ENCODE results near the gene NPTX1. TPM values are rescaled to one million over a fixed set of nuclear protein-coding genes. Genes with fewer than 3 reads are reported as not detected.

The NPTX1 gene
- total and polyA plus RNA-seq, 9 of the 15 experiments (the other 6 are each of a cell fraction or from before 2014, with no cell fraction given), result 0.04 TPM; not detected in 8

DNA sequence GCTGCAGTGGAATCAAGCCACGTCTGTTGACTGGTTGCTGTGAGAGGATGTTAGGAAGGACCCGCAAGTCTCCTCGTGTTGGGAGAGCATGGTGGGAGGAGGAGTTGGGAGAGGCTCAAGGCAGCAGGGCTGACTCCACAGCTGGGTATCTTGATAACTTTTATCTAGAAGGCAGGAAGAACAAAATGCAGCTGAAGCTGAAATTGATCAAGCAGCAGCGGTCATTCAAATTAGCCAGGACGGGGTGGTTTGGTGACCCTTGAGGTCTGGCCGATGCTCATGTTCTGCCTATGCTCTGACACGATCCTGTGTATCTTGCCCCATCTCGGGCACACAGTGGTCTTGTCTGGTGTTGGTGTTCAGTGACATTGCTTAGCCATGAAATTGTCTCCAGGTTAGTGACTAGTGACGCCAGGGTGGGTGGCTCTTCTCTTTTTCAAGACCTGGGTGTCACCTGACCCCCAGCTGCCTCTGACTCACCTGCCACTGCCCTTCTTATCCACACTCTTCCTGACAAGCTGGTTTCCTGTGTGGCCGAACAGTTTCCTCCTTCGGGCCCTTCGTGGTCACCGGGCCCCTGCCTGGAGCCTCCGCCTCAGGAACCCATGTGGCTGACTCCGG, 19.1 kb downstream of the NPTX1 start (continued):
- TF ChIP-seq ZNF41 (CRISPR knock-in tag; conservative IDR thresholded peaks at IDR 0.05) (no peak), EZH2 (IDR thresholded peaks at IDR 0.05; ENCODE audit: borderline replicate concordance, low read depth, low read length) (no peak), POLR3G (IDR thresholded peaks at IDR 0.05; ENCODE audit: extremely low read depth, insufficient read length, insufficient replicate concordance) (no peak), POLR2G (IDR thresholded peaks at IDR 0.05; ENCODE audit: low read depth, low read length) (no peak), KDM1A (IDR thresholded peaks at IDR 0.05) (peak in 1 of 2 experiments; percentile 6; a peak in 3 of 4 replicates), KLF13 (tag; IDR thresholded peaks at IDR 0.05; ENCODE audit: borderline replicate concordance, low read depth) (no peak), CHD2 (IDR thresholded peaks at IDR 0.05; ENCODE audit: low read depth, low read length) (no peak), SIRT6 (IDR thresholded peaks at IDR 0.05; ENCODE audit: low read depth, low read length) (no peak), NRF1 (conservative IDR thresholded peaks at IDR 0.05 in 1 of 2, IDR thresholded peaks at IDR 0.05 in 1 of 2) (no peak), DDX20 (tag; IDR thresholded peaks at IDR 0.05; ENCODE audit: low read depth) (no peak), ADNP (tag; IDR thresholded peaks at IDR 0.05) (no peak), FOSL1 (tag; conservative IDR thresholded peaks at IDR 0.05) (peak; percentile 70)
- TF ChIP-seq, protein P1, sequence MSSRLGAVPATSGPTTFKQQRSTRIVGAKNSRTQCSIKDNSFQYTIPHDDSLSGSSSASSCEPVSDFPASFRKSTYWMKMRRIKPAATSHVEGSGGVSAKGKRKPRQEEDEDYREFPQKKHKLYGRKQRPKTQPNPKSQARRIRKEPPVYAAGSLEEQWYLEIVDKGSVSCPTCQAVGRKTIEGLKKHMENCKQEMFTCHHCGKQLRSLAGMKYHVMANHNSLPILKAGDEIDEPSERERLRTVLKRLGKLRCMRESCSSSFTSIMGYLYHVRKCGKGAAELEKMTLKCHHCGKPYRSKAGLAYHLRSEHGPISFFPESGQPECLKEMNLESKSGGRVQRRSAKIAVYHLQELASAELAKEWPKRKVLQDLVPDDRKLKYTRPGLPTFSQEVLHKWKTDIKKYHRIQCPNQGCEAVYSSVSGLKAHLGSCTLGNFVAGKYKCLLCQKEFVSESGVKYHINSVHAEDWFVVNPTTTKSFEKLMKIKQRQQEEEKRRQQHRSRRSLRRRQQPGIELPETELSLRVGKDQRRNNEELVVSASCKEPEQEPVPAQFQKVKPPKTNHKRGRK (tag; IDR thresholded peaks at IDR 0.05), result no peak
- TF ChIP-seq, protein P2, sequence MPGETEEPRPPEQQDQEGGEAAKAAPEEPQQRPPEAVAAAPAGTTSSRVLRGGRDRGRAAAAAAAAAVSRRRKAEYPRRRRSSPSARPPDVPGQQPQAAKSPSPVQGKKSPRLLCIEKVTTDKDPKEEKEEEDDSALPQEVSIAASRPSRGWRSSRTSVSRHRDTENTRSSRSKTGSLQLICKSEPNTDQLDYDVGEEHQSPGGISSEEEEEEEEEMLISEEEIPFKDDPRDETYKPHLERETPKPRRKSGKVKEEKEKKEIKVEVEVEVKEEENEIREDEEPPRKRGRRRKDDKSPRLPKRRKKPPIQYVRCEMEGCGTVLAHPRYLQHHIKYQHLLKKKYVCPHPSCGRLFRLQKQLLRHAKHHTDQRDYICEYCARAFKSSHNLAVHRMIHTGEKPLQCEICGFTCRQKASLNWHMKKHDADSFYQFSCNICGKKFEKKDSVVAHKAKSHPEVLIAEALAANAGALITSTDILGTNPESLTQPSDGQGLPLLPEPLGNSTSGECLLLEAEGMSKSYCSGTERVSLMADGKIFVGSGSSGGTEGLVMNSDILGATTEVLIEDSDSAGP (CRISPR knock-in tag; IDR thresholded peaks at IDR 0.05), result no peak
- TF ChIP-seq, protein P3, sequence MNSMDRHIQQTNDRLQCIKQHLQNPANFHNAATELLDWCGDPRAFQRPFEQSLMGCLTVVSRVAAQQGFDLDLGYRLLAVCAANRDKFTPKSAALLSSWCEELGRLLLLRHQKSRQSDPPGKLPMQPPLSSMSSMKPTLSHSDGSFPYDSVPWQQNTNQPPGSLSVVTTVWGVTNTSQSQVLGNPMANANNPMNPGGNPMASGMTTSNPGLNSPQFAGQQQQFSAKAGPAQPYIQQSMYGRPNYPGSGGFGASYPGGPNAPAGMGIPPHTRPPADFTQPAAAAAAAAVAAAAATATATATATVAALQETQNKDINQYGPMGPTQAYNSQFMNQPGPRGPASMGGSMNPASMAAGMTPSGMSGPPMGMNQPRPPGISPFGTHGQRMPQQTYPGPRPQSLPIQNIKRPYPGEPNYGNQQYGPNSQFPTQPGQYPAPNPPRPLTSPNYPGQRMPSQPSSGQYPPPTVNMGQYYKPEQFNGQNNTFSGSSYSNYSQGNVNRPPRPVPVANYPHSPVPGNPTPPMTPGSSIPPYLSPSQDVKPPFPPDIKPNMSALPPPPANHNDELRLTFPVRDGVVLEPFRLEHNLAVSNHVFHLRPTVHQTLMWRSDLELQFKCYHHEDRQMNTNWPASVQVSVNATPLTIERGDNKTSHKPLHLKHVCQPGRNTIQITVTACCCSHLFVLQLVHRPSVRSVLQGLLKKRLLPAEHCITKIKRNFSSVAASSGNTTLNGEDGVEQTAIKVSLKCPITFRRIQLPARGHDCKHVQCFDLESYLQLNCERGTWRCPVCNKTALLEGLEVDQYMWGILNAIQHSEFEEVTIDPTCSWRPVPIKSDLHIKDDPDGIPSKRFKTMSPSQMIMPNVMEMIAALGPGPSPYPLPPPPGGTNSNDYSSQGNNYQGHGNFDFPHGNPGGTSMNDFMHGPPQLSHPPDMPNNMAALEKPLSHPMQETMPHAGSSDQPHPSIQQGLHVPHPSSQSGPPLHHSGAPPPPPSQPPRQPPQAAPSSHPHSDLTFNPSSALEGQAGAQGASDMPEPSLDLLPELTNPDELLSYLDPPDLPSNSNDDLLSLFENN (IDR thresholded peaks at IDR 0.05; ENCODE audit: low read depth in 2 of 2, low read length in 2 of 2), result no peak
- TF ChIP-seq, protein P4, sequence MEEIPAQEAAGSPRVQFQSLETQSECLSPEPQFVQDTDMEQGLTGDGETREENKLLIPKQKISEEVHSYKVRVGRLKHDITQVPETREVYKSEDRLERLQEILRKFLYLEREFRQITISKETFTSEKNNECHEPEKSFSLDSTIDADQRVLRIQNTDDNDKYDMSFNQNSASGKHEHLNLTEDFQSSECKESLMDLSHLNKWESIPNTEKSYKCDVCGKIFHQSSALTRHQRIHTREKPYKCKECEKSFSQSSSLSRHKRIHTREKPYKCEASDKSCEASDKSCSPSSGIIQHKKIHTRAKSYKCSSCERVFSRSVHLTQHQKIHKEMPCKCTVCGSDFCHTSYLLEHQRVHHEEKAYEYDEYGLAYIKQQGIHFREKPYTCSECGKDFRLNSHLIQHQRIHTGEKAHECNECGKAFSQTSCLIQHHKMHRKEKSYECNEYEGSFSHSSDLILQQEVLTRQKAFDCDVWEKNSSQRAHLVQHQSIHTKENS (CRISPR knock-in tag; IDR thresholded peaks at IDR 0.05), result no peak
- TF ChIP-seq, protein P5, sequence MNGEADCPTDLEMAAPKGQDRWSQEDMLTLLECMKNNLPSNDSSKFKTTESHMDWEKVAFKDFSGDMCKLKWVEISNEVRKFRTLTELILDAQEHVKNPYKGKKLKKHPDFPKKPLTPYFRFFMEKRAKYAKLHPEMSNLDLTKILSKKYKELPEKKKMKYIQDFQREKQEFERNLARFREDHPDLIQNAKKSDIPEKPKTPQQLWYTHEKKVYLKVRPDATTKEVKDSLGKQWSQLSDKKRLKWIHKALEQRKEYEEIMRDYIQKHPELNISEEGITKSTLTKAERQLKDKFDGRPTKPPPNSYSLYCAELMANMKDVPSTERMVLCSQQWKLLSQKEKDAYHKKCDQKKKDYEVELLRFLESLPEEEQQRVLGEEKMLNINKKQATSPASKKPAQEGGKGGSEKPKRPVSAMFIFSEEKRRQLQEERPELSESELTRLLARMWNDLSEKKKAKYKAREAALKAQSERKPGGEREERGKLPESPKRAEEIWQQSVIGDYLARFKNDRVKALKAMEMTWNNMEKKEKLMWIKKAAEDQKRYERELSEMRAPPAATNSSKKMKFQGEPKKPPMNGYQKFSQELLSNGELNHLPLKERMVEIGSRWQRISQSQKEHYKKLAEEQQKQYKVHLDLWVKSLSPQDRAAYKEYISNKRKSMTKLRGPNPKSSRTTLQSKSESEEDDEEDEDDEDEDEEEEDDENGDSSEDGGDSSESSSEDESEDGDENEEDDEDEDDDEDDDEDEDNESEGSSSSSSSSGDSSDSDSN (IDR thresholded peaks at IDR 0.05; ENCODE audit: borderline replicate concordance in 1 of 2, low read depth in 2 of 2, low read length in 2 of 2), result no peak
